ENCODE data around the gene KCNK4. TPM values are rescaled to one million over a fixed set of nuclear protein-coding genes. Genes with fewer than 3 reads are reported as not detected.

The KCNK4 gene
- total and polyA plus RNA-seq, 2 of the 13 experiments (the other 11 are each of a cell fraction or from before 2014, with no cell fraction given): not detected

DNA sequence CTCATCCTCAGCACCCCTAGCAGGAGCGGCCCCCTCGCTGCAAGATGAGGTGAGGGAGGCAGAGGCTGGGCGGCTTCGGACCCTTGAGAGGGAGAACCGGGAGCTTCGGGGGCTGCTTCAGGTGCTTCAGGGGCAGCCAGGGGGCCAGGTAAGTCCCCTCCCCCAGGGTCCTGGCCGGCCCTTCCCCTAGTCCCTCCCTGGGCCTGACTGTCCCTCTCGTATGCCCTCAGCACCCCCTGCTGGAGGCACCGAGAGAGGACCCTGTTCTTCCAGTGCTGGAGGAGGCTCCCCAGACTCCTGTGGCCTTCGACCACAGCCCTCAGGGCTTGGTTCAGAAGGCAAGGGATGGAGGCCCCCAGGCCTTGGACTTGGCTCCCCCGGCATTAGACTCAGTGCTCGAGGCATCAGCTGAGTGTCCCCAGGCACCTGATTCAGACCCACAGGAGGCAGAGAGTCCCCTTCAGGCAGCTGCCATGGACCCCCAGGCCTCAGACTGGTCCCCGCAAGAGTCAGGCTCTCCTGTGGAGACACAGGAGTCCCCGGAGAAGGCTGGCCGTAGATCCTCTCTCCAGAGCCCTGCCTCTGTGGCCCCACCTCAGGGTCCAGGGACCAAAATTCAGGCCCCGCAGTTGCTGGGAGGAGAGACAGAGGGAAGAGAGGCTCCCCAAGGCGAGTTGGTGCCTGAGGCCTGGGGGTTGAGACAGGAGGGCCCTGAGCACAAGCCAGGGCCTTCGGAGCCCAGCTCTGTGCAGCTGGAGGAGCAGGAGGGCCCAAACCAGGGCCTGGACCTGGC lies 52.9 kb downstream of the KCNK4 start:
- in situ Hi-C loops (cut with HindIII; ENCODE audit: extremely low pct_ligation_motif_present, low pct_unique_long_range_greater_than_20kb): no loop called here
- POLR2A ChIA-PET: interaction anchor here (1.0 to 1.1 kb wide), 2 partner anchors 11 to 27 kb away, joined by 3 read pairs; partner anchors contain the start of genes PRDX5 and TRMT112
- TF ChIP-seq ELF4 (CRISPR knock-in tag; IDR thresholded peaks at IDR 0.05; ENCODE audit: borderline replicate concordance): no peak
- TF ChIP-seq ZNF460 (CRISPR knock-in tag; IDR thresholded peaks at IDR 0.05; ENCODE audit: borderline replicate concordance): no peak
- no peak for TF ChIP-seq SMAD9 (CRISPR knock-in tag; IDR thresholded peaks at IDR 0.05)
- no peak for TF ChIP-seq POGZ (CRISPR knock-in tag; IDR thresholded peaks at IDR 0.05)
- TF ChIP-seq, protein P1, sequence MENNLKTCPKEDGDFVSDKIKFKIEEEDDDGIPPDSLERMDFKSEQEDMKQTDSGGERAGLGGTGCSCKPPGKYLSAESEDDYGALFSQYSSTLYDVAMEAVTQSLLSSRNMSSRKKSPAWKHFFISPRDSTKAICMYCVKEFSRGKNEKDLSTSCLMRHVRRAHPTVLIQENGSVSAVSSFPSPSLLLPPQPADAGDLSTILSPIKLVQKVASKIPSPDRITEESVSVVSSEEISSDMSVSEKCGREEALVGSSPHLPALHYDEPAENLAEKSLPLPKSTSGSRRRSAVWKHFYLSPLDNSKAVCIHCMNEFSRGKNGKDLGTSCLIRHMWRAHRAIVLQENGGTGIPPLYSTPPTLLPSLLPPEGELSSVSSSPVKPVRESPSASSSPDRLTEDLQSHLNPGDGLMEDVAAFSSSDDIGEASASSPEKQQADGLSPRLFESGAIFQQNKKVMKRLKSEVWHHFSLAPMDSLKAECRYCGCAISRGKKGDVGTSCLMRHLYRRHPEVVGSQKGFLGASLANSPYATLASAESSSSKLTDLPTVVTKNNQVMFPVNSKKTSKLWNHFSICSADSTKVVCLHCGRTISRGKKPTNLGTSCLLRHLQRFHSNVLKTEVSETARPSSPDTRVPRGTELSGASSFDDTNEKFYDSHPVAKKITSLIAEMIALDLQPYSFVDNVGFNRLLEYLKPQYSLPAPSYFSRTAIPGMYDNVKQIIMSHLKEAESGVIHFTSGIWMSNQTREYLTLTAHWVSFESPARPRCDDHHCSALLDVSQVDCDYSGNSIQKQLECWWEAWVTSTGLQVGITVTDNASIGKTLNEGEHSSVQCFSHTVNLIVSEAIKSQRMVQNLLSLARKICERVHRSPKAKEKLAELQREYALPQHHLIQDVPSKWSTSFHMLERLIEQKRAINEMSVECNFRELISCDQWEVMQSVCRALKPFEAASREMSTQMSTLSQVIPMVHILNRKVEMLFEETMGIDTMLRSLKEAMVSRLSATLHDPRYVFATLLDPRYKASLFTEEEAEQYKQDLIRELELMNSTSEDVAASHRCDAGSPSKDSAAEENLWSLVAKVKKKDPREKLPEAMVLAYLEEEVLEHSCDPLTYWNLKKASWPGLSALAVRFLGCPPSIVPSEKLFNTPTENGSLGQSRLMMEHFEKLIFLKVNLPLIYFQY (CRISPR knock-in tag; IDR thresholded peaks at IDR 0.05; ENCODE audit: borderline replicate concordance): no peak
- TF ChIP-seq, protein P2, sequence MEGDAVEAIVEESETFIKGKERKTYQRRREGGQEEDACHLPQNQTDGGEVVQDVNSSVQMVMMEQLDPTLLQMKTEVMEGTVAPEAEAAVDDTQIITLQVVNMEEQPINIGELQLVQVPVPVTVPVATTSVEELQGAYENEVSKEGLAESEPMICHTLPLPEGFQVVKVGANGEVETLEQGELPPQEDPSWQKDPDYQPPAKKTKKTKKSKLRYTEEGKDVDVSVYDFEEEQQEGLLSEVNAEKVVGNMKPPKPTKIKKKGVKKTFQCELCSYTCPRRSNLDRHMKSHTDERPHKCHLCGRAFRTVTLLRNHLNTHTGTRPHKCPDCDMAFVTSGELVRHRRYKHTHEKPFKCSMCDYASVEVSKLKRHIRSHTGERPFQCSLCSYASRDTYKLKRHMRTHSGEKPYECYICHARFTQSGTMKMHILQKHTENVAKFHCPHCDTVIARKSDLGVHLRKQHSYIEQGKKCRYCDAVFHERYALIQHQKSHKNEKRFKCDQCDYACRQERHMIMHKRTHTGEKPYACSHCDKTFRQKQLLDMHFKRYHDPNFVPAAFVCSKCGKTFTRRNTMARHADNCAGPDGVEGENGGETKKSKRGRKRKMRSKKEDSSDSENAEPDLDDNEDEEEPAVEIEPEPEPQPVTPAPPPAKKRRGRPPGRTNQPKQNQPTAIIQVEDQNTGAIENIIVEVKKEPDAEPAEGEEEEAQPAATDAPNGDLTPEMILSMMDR (CRISPR knock-in tag; IDR thresholded peaks at IDR 0.05): peak; percentile 67
- no peak for TF ChIP-seq KMT2A (CRISPR knock-in tag; IDR thresholded peaks at IDR 0.05)
- no peak for TF ChIP-seq ZNF337 (CRISPR knock-in tag; IDR thresholded peaks at IDR 0.05; ENCODE audit: borderline replicate concordance, low read depth)
- TF ChIP-seq, protein P3, sequence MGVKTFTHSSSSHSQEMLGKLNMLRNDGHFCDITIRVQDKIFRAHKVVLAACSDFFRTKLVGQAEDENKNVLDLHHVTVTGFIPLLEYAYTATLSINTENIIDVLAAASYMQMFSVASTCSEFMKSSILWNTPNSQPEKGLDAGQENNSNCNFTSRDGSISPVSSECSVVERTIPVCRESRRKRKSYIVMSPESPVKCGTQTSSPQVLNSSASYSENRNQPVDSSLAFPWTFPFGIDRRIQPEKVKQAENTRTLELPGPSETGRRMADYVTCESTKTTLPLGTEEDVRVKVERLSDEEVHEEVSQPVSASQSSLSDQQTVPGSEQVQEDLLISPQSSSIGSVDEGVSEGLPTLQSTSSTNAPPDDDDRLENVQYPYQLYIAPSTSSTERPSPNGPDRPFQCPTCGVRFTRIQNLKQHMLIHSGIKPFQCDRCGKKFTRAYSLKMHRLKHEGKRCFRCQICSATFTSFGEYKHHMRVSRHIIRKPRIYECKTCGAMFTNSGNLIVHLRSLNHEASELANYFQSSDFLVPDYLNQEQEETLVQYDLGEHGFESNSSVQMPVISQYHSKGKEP (CRISPR knock-in tag; IDR thresholded peaks at IDR 0.05): no peak
- no peak for TF ChIP-seq FOXO1 (CRISPR knock-in tag; IDR thresholded peaks at IDR 0.05)
- TF ChIP-seq, protein P4, sequence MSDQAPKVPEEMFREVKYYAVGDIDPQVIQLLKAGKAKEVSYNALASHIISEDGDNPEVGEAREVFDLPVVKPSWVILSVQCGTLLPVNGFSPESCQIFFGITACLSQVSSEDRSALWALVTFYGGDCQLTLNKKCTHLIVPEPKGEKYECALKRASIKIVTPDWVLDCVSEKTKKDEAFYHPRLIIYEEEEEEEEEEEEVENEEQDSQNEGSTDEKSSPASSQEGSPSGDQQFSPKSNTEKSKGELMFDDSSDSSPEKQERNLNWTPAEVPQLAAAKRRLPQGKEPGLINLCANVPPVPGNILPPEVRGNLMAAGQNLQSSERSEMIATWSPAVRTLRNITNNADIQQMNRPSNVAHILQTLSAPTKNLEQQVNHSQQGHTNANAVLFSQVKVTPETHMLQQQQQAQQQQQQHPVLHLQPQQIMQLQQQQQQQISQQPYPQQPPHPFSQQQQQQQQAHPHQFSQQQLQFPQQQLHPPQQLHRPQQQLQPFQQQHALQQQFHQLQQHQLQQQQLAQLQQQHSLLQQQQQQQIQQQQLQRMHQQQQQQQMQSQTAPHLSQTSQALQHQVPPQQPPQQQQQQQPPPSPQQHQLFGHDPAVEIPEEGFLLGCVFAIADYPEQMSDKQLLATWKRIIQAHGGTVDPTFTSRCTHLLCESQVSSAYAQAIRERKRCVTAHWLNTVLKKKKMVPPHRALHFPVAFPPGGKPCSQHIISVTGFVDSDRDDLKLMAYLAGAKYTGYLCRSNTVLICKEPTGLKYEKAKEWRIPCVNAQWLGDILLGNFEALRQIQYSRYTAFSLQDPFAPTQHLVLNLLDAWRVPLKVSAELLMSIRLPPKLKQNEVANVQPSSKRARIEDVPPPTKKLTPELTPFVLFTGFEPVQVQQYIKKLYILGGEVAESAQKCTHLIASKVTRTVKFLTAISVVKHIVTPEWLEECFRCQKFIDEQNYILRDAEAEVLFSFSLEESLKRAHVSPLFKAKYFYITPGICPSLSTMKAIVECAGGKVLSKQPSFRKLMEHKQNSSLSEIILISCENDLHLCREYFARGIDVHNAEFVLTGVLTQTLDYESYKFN (CRISPR knock-in tag; conservative IDR thresholded peaks at IDR 0.05): no peak
- no peak for TF ChIP-seq ELF3 (CRISPR knock-in tag; IDR thresholded peaks at IDR 0.05)

More for the DNA sequence above, 52.9 kb downstream of the KCNK4 start:
- CTCF ChIA-PET (ENCODE audit: low intra/inter-chr PET ratio, low total read pairs): no interaction called here
- Histone ChIP-seq H3K4me3 (replicated peaks in 1 of 3; ENCODE audit: insufficient read depth in 1 of 3, low read depth in 2 of 3, low read length in 3 of 3) (no peak overlapping the region; a peak in 1 of 6 replicates), H3K9me3 (ENCODE audit: low read length) (no peaks in the 10 kb centered on the region), H3K27me3 (ENCODE audit: control insufficient read depth in 1 of 2, insufficient read depth in 2 of 2, low read length in 2 of 2) (peaks cover 3 to 37% of the 10 kb centered on the region in 2 experiments; a peak in 4 of 5 replicates), H3K36me3 (replicated peaks in 1 of 2; ENCODE audit: control insufficient read depth in 1 of 2, insufficient read depth in 2 of 2, low read length in 2 of 2) (no peaks in the 10 kb centered on the region), H4K20me1 (ENCODE audit: insufficient read depth, low read length) (no peaks in the 10 kb centered on the region), H3K27ac (ENCODE audit: extremely low read length, insufficient read depth, low read length) (no peak overlapping the region), H3K4me1 (ENCODE audit: insufficient read depth, low read length) (peaks cover 54% of the 10 kb centered on the region), H3K79me2 (ENCODE audit: insufficient read depth, low read length) (no peaks in the 10 kb centered on the region), H3K9ac (ENCODE audit: insufficient read depth, low read depth, low read length) (no peak overlapping the region), H2AFZ (ENCODE audit: low read length) (no peak overlapping the region), H3K4me2 (ENCODE audit: low read depth, low read length) (no peak overlapping the region)
- FAIRE-seq (no peak), ATAC-seq (peak; percentile 5; the same call in 1 of the 3 replicates), DNase-seq (ENCODE audit: low spot score) (no peak)
- BruUV-seq (replicated peaks): no TSS peak
- intact Hi-C loops (cut with micrococcal nuclease; ENCODE audit: unreplicated experiment): no loop called here
- WGBS (ENCODE audit: low lambda C conversion rate): 26% methylated on average over 7 of the region's 18 CpGs

Measured in HepG2 (cell line).